ENCODE results near the gene REL. TPM values are rescaled to one million over a fixed set of nuclear protein-coding genes. Genes with fewer than 3 reads are reported as not detected.

The REL gene
- total RNA-seq, 1 donor = 211 TPM

Other genes with a start within 250 kb of the REL start
- 21.6 TPM for gene PAPOLG, start 125.3 kb upstream of the REL start, total RNA-seq
- 32.1 TPM for gene PEX13, start 136.1 kb downstream of the REL start, total RNA-seq
- gene PUS10, start 136.7 kb downstream of the REL start, total RNA-seq = 3.6 TPM
- gene SANBR, start 184.3 kb downstream of the REL start, total RNA-seq = 4.4 TPM